ENCODE data around the gene AMIGO1. TPM values are rescaled to one million over a fixed set of nuclear protein-coding genes. Genes with fewer than 3 reads are reported as not detected.

AMIGO1 gene
- total RNA-seq, 2 experiments from 2014 or later = 1.8 to 2.2 TPM

DNA sequence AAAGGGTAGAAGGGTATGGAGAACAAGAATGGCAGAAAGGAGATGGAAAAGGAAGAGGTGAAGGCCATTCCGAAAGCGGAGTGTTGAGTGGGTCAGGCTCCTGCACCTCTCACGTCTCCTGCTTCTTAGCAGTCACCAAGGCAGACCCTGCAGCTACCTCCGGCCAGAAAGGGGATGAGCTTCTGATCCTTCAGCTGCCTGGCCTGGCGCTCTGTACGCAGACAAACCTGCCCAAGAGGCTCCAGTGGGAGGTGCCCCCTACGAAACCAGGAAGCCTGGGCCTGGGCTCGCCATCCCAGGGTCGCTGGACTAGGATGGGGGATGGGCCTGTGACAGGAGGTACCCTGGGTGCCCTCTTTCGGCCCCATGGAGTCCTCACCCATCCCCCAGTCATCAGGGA is 33.1 kb upstream of the AMIGO1 start:
- intact Hi-C loops (cut with micrococcal nuclease) = loop anchor here (10.0 kb wide), 1 partner anchor 362 kb away; no protein-coding TSS in a partner anchor
- Mint-ChIP-seq H3K4me1 (ENCODE audit: low read depth) (peaks cover 10% of the 10 kb centered on the region), H3K27me3 (no peaks in the 10 kb centered on the region), H3K36me3 (no peaks in the 10 kb centered on the region), H3K4me3 (no peak overlapping the region), H3K9me3 (no peaks in the 10 kb centered on the region), H3K27ac (no peak overlapping the region)
- CTCF ChIA-PET = interaction anchor here (1.4 to 5.2 kb wide), 2 partner anchors 9 to 232 kb away, joined by 3 to 50 read pairs; no protein-coding TSS in a partner anchor
- DNase-seq = no peak
- POLR2A ChIA-PET = no interaction called here

DNA sequence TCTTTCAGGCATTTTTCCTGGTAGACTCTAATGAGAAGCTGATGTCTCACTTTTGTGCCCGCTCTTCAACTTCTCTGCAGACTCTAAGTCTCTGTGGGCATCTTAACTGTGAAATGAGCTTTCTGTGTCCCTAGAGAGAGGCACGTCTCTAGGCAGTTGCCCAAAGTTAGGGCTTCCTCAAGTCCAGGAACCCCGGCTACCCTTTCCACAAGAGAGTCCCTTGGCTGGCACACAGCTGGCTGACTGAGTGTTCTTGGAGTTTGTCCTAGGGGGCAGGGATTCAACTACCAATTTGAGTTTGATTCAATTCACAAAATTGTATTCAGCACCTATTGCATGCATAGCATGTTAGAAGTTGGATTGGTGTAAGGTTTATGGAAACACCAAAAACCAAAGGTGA is 31.6 kb upstream of the AMIGO1 start:
- CTCF ChIA-PET = interaction anchor here (0.9 to 21.1 kb wide), 6 partner anchors 9 to 265 kb away, joined by 3 to 1096 read pairs (median 10); partner anchors contain the start of genes AMIGO1, ATXN7L2, CYB561D1 and PSRC1
- intact Hi-C loops (cut with micrococcal nuclease) = loop anchor here (10.0 kb wide), 1 partner anchor 364 kb away; no protein-coding TSS in a partner anchor

DNA sequence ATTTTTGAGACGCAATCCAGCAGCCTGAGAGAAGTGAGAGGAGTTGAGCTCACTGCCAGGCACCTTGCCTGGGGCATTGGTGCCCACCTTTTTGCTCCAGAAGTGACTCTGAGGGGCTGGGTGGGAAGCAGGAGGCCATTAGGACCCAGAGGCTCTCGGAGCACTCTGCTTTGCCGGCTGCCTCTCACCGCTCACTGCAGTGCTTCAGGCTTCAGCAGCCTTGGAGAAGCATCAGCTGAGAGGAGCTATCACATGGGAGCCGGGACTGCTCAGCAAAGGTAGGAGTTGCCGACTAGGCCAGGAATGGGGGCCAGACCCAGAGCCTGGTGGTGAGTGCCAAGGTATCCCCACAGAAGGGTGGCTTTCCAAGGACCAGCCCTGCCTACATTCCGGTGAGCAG is 30.1 kb upstream of the AMIGO1 start, which contains the start of gene GPR61:
Gene GPR61, plus strand, starts transcription at position 197 of the 400 bp plus-strand sequence. CDS start 3,151 bp downstream, outside the sequence.
- intact Hi-C loops (cut with micrococcal nuclease) = loop anchor here (10.0 kb wide), 1 partner anchor 365 kb away; no protein-coding TSS in a partner anchor
- H3K36me3 Mint-ChIP-seq = no peaks in the 10 kb centered on the region
- H3K9me3 Mint-ChIP-seq = no peaks in the 10 kb centered on the region
- no peak within 1 kb of the TSS for H3K4me3 Mint-ChIP-seq
- POLR2A ChIA-PET = no interaction called here
- no peaks in the 10 kb centered on the region for H3K27me3 Mint-ChIP-seq
- no peak for DNase-seq
- no peaks in the 10 kb centered on the region for H3K4me1 Mint-ChIP-seq (ENCODE audit: low read depth)
- no peak within 1 kb of the TSS for H3K27ac Mint-ChIP-seq
- CTCF ChIA-PET = interaction anchor here (1.5 to 21.1 kb wide), 3 partner anchors 43 to 445 kb away, joined by 6 to 1096 read pairs (median 22); partner anchors contain the start of genes AHCYL1, AMIGO1, ATXN7L2 and CYB561D1

More for the DNA sequence above, 31.6 kb upstream of the AMIGO1 start:
- no peak overlapping the region for H3K27ac Mint-ChIP-seq
- H3K36me3 Mint-ChIP-seq = no peaks in the 10 kb centered on the region
- H3K4me3 Mint-ChIP-seq = no peak overlapping the region
- no peak for DNase-seq
- POLR2A ChIA-PET = no interaction called here
- H3K4me1 Mint-ChIP-seq (ENCODE audit: low read depth) = no peaks in the 10 kb centered on the region
- H3K9me3 Mint-ChIP-seq = no peaks in the 10 kb centered on the region
- H3K27me3 Mint-ChIP-seq = no peaks in the 10 kb centered on the region

DNA sequence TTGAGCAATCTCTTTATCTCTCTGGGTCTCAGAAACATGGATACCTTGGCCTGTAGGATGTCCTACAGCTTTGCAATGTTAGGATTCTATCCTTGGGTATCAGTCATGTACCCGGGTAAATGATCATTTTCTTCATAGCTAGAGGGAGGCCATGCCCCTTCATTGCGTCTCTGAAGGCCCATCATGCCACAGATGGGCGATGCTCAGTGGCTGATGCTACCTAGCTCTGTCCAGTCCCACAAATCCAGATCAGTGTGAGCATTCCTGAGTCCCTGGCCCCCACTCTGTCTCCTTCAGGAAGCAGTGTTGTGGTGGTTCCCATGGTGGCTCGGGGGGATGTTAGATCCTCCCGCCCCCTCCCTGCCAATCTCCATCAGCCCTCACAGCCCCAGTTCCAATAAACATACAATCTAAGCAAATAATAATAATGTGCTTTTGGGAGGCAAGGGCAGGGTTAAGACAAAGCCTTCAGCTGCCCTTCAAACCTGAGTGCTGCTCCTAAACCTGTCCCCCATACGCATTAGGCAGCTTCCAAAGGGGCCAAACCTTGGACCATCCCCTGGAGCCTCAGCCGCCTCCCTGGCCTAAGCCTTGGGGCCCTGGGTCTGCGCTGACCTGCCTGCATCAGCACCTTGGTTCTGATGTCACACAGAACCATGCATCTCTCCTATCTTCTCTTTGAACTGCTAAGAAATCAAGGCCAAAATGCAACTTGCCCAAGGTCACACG is 29.5 kb upstream of the AMIGO1 start:
- no peak for DNase-seq
- no peaks in the 10 kb centered on the region for H3K4me1 Mint-ChIP-seq (ENCODE audit: low read depth)
- ChIA-PET CTCF (interaction anchor here (1.5 to 21.1 kb wide), 3 partner anchors 43 to 445 kb away, joined by 6 to 1096 read pairs (median 22); partner anchors contain the start of genes AHCYL1, AMIGO1, ATXN7L2 and CYB561D1), POLR2A (no interaction called here)
- no peaks in the 10 kb centered on the region for H3K9me3 Mint-ChIP-seq
- no peak overlapping the region for H3K27ac Mint-ChIP-seq
- no peaks in the 10 kb centered on the region for H3K27me3 Mint-ChIP-seq
- no peak overlapping the region for H3K4me3 Mint-ChIP-seq
- intact Hi-C loops (cut with micrococcal nuclease) = no loop called here
- no peaks in the 10 kb centered on the region for H3K36me3 Mint-ChIP-seq

DNA sequence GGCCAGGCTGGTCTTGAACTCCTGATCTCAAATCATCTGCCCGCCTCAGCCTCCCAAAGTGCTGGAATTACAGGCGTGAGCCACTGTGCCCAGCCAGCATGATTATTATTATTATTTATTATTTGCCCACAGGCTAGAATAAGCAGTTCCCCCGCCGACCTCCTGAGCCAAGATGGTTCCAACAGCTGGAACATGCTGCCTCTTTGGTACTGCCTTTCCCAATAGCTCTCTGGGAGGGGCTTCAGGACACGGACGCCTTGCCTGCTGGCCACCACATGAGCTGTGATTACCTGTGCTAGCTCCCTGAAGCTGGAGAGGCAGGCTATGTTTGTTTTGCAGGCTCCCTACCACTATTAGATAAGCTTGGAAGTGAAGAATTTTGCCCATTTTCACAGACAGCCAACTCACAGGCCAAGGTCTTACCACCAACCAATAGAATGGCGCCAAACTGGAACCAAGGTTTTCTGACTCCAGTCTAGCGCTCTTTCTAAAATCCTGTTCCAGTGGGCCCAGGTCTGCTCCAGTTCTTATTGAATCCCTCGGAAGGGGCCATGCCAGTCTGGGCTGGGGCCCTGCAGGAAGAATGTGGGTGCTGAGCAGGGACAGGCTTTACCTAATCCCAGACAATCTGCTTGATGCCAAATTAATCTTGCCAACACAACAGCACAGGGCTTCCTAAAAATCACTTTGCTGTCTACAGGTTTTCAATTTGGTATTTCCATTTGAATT is 28.1 kb upstream of the AMIGO1 start:
- intact Hi-C loops (cut with micrococcal nuclease) = no loop called here
- no peaks in the 10 kb centered on the region for H3K36me3 Mint-ChIP-seq
- no peaks in the 10 kb centered on the region for H3K27me3 Mint-ChIP-seq
- no peak overlapping the region for H3K4me3 Mint-ChIP-seq
- no peak for DNase-seq
- H3K27ac Mint-ChIP-seq = no peak overlapping the region
- CTCF ChIA-PET = interaction anchor here (0.5 to 21.1 kb wide), 5 partner anchors 9 to 447 kb away, joined by 3 to 1096 read pairs (median 4); partner anchors contain the start of genes AHCYL1, AMIGO1, ATXN7L2 and CYB561D1
- H3K9me3 Mint-ChIP-seq = no peaks in the 10 kb centered on the region
- POLR2A ChIA-PET = no interaction called here
- peaks cover 2% of the 10 kb centered on the region for H3K4me1 Mint-ChIP-seq (ENCODE audit: low read depth)

DNA sequence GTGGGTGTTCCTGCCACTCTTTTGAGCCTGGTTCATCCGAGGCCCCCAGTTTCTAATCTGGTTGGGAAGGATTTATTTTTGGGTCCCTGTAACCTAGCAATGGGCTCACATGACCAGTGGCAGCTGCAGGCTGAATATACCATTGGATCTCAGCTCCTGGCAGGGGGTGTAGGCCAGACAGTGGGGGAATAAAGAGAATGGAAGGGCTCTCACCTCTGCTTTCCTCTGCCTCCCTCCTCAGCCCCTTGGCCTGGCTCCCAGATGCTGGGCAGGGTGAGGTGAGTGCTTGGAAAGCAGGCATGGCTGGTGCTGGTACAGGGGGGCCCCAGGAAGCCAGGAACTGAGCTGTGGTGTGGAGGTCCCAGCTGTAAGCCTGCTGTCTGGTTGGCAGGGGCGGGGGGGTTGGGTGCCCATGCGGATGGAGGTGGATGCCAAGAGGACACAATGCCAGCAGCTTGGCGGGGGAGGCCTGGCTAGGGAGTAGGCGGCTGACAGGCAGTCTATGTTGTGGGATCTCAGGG is 26.5 kb upstream of the AMIGO1 start:
- Mint-ChIP-seq H3K9me3 (no peaks in the 10 kb centered on the region), H3K27ac (no peak overlapping the region), H3K4me3 (no peak overlapping the region), H3K4me1 (ENCODE audit: low read depth) (peaks cover 17% of the 10 kb centered on the region), H3K36me3 (no peaks in the 10 kb centered on the region), H3K27me3 (no peaks in the 10 kb centered on the region)
- POLR2A ChIA-PET = no interaction called here
- DNase-seq = no peak
- intact Hi-C loops (cut with micrococcal nuclease) = no loop called here
- CTCF ChIA-PET = interaction anchor here (1.0 to 21.1 kb wide), 2 partner anchors 40 to 259 kb away, joined by 4 to 1096 read pairs; partner anchors contain the start of genes AMIGO1, ATXN7L2 and CYB561D1

DNA sequence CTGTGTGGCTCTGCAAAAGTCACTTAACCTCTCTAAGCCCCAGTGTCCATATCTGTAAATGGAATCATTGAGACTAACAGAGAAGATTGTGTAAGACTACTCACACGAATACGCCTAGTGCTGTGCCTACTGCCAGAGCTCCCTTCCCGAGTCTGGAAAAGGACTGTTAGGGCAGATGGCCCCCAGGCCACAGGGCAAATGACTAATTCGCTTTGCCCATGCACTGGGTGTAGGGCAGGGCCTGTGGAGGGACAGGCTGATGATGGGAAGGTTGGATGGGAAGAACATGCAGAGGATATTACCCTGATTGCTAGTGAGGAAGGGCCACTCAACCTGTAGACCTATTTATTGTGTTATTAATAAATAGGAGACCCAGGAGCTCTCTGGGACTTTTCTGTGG is 26.0 kb upstream of the AMIGO1 start:
- no peak for DNase-seq
- no peak overlapping the region for H3K27ac Mint-ChIP-seq
- H3K27me3 Mint-ChIP-seq = no peaks in the 10 kb centered on the region
- H3K9me3 Mint-ChIP-seq = no peaks in the 10 kb centered on the region
- ChIA-PET CTCF (interaction anchor here (1.0 to 21.1 kb wide), 4 partner anchors 9 to 258 kb away, joined by 4 to 1096 read pairs (median 29); partner anchors contain the start of genes AMIGO1, ATXN7L2 and CYB561D1), POLR2A (no interaction called here)
- no peaks in the 10 kb centered on the region for H3K36me3 Mint-ChIP-seq
- intact Hi-C loops (cut with micrococcal nuclease) = no loop called here
- peaks cover 20% of the 10 kb centered on the region for H3K4me1 Mint-ChIP-seq (ENCODE audit: low read depth)
- no peak overlapping the region for H3K4me3 Mint-ChIP-seq

DNA sequence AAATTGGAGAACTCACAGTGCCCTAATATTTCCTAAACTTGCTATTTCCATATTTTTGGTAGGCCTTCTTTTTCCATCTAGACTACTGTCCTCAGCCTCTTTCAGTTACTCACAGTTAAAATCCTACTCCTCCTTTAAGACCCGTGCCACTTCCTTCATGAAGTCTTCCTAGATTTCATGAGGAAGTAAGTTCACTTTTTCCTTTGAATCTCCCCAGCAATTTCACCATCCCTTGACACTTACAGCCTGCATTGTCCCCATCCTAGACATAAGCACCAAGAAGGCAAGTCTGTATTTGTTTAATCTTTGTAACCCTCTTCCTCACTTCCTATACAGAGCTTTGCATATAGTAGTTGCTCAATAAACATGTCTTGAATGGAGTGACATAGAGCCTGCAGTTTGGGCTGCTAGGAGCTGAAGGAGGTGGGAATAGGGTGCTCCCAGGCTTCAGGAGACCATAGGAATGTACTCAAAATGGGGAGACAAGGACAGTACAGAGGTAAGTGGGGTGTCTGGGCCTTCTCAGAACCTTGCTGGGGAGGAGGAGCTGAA is 24.9 kb upstream of the AMIGO1 start:
- DNase-seq = no peak
- intact Hi-C loops (cut with micrococcal nuclease) = no loop called here
- Mint-ChIP-seq H3K4me3 (no peak overlapping the region), H3K4me1 (ENCODE audit: low read depth) (peaks cover 20% of the 10 kb centered on the region), H3K9me3 (no peaks in the 10 kb centered on the region), H3K36me3 (no peaks in the 10 kb centered on the region), H3K27me3 (no peaks in the 10 kb centered on the region), H3K27ac (no peak overlapping the region)
- CTCF ChIA-PET = interaction anchor here (1.5 to 21.1 kb wide), 6 partner anchors 10 to 256 kb away, joined by 3 to 1096 read pairs (median 53); partner anchors contain the start of genes AMIGO1, ATXN7L2, CYB561D1 and SORT1
- POLR2A ChIA-PET = no interaction called here

DNA sequence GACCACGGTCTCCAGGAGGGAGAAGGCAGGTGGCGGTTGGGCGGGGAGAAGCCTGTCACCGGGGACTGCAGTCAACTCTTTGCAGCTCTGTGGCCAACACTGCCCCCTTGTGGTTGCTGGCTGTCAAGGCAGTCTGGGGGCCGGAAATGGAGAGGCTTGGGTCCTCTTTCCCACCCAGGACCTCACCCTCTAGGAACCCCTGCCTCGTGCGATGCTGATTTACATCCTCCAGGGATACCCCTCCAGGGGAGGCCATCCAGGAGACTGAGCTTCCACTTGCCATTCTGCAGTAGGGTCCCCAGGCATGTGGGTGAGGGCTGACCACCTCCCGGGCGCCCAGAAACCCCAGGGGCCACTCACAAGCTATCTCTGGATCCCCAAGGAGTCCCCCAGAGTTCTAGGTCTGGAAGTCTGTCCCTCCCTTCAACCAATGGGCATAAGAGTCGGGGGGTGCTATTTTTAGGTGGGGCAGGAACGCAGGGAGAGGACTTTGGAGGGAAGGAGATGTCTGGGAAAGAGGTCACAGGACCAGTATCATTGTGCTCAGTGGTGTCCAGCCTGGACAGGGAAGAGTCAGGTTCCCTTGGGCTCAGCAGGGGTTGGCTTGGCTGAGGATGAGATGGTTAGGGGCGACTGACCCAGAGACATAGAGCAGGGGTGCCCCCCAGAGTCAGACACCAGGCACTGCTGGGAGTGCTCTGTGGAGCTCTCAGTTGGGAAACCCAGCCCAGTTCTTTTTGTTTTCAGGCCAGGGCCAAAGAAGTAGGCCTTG is 23.0 kb upstream of the AMIGO1 start:
- DNase-seq = peak; percentile 94
- ChIA-PET CTCF (interaction anchor here (0.5 to 21.1 kb wide), 83 partner anchors 9 to 703 kb away, joined by 3 to 1096 read pairs (median 4); partner anchors contain the start of genes AHCYL1, AMIGO1, AMPD2 and ATXN7L2), POLR2A (interaction anchor here (1.0 to 2.6 kb wide), 9 partner anchors 16 to 318 kb away, joined by 3 to 21 read pairs (median 4); partner anchors contain the start of genes AMPD2, CYB561D1, GNAI3 and GNAT2)
- Mint-ChIP-seq H3K27ac (peak overlapping the region; percentile 81), H3K4me1 (ENCODE audit: low read depth) (peaks cover 20% of the 10 kb centered on the region), H3K4me3 (peak overlapping the region; percentile 59), H3K9me3 (no peaks in the 10 kb centered on the region), H3K36me3 (no peaks in the 10 kb centered on the region), H3K27me3 (no peaks in the 10 kb centered on the region)
- intact Hi-C loops (cut with micrococcal nuclease) = loop anchor here (1.0 to 2.0 kb wide), 7 partner anchors 32 to 332 kb away; partner anchors contain the start of genes CYB561D1 and PSRC1

DNA sequence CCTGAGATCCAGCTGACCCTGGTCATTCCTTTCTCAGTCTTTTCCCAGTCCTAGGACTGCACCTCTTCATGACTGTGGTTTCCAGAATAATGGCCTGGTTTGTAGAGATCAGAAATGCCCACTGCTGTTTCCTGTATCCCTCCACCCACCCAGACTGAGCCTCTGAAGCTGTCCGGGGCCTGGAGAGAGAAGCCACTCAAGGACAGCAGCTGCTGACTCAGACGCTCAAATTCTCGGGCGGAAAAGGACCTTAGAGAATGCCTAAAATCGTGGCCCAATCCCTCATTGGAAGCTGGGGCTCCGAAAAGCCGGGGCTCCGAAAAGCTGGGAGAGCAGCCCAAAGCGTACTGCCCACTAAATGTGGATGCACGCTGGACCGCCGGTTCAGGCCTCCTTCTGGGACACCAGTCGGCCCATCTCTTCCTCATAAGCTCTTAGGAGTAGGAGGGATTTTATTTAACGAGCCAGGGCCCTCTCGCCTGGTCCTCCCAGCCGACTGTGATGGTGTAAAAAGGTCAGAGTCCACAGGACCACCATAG is 22.4 kb upstream of the AMIGO1 start:
- intact Hi-C loops (cut with micrococcal nuclease) = loop anchor here (1.0 to 2.0 kb wide), 7 partner anchors 32 to 331 kb away; partner anchors contain the start of genes CYB561D1 and PSRC1
- DNase-seq = no peak
- Mint-ChIP-seq H3K27ac (no peak overlapping the region), H3K4me3 (no peak overlapping the region), H3K9me3 (no peaks in the 10 kb centered on the region), H3K36me3 (no peaks in the 10 kb centered on the region), H3K4me1 (ENCODE audit: low read depth) (peaks cover 20% of the 10 kb centered on the region), H3K27me3 (no peaks in the 10 kb centered on the region)
- ChIA-PET CTCF (interaction anchor here (0.6 to 21.1 kb wide), 68 partner anchors 9 to 1060 kb away, joined by 3 to 1096 read pairs (median 4); partner anchors contain the start of genes AHCYL1, AMIGO1, AMPD2 and ATXN7L2), POLR2A (interaction anchor here (0.6 to 2.6 kb wide), 8 partner anchors 17 to 369 kb away, joined by 3 to 21 read pairs (median 6); partner anchors contain the start of genes CYB561D1, GNAI3 and SARS1)
